ENCODE results near the gene UNC13C. TPM values are rescaled to one million over a fixed set of nuclear protein-coding genes. Genes with fewer than 3 reads are reported as not detected.

Gene UNC13C
- total RNA-seq, 1 experiment from 2014 or later, result not detected

GRCh38 chr15:54547491-54547890 lies 569.2 kb downstream of the UNC13C start:
- Histone ChIP-seq H3K27ac (no peak overlapping the region), H3K36me3 (no peaks in the 10 kb centered on the region), H3K4me3 (no peak overlapping the region), H3K27me3 (no peaks in the 10 kb centered on the region), H3K9me3 (replicated peaks) (no peaks in the 10 kb centered on the region), H3K4me1 (no peaks in the 10 kb centered on the region)
- DNase-seq, result no peak

- no peaks in the 10 kb centered on the region for H3K9me3 ChIP-seq (replicated peaks)
- no peak overlapping the region for H3K27ac ChIP-seq
- H3K27me3 ChIP-seq, result no peaks in the 10 kb centered on the region
- H3K36me3 ChIP-seq, result no peaks in the 10 kb centered on the region
- DNase-seq, result no peak
- no peak overlapping the region for H3K4me3 ChIP-seq
- no peaks in the 10 kb centered on the region for H3K4me1 ChIP-seq
These were observed 572.7 kb downstream of the UNC13C start for GRCh38 chr15:54550954-54551353.

GRCh38 chr15:54556231-54556630 lies 578.0 kb downstream of the UNC13C start:
- Histone ChIP-seq H3K27ac (no peak overlapping the region), H3K9me3 (replicated peaks) (no peaks in the 10 kb centered on the region), H3K36me3 (no peaks in the 10 kb centered on the region), H3K4me3 (no peak overlapping the region), H3K4me1 (no peaks in the 10 kb centered on the region), H3K27me3 (no peaks in the 10 kb centered on the region)
- DNase-seq, result no peak

GRCh38 chr15:54559405-54560069 lies 581.3 kb downstream of the UNC13C start:
- no peaks in the 10 kb centered on the region for H3K9me3 ChIP-seq (replicated peaks)
- no peaks in the 10 kb centered on the region for H3K4me1 ChIP-seq
- no peaks in the 10 kb centered on the region for H3K36me3 ChIP-seq
- H3K4me3 ChIP-seq, result no peak overlapping the region
- no peaks in the 10 kb centered on the region for H3K27me3 ChIP-seq
- no peak for DNase-seq
- no peak overlapping the region for H3K27ac ChIP-seq

GRCh38 chr15:54560417-54560816 lies 582.2 kb downstream of the UNC13C start:
- Histone ChIP-seq H3K36me3 (no peaks in the 10 kb centered on the region), H3K4me3 (no peak overlapping the region), H3K27me3 (no peaks in the 10 kb centered on the region), H3K27ac (no peak overlapping the region), H3K9me3 (replicated peaks) (no peaks in the 10 kb centered on the region), H3K4me1 (no peaks in the 10 kb centered on the region)
- DNase-seq, result no peak

GRCh38 chr15:54564166-54564565 lies 585.9 kb downstream of the UNC13C start:
- no peak for DNase-seq
- H3K36me3 ChIP-seq, result no peaks in the 10 kb centered on the region; the same call in 1 of the 2 replicates
- no peaks in the 10 kb centered on the region for H3K4me1 ChIP-seq
- H3K9me3 ChIP-seq (replicated peaks), result no peaks in the 10 kb centered on the region
- H3K4me3 ChIP-seq, result no peak overlapping the region
- H3K27ac ChIP-seq, result no peak overlapping the region
- no peaks in the 10 kb centered on the region for H3K27me3 ChIP-seq

- H3K4me3 ChIP-seq, result no peak overlapping the region
- no peak for DNase-seq
- no peaks in the 10 kb centered on the region; the same call in 1 of the 2 replicates for H3K36me3 ChIP-seq
- H3K9me3 ChIP-seq (replicated peaks), result no peaks in the 10 kb centered on the region
- H3K4me1 ChIP-seq, result no peaks in the 10 kb centered on the region
- H3K27me3 ChIP-seq, result no peaks in the 10 kb centered on the region
- H3K27ac ChIP-seq, result no peak overlapping the region
These were observed 588.4 kb downstream of the UNC13C start for GRCh38 chr15:54566654-54567053.

GRCh38 chr15:54567408-54568035 lies 589.3 kb downstream of the UNC13C start:
- no peaks in the 10 kb centered on the region for H3K27me3 ChIP-seq
- H3K4me3 ChIP-seq, result no peak overlapping the region
- H3K36me3 ChIP-seq, result no peaks in the 10 kb centered on the region; the same call in 1 of the 2 replicates
- no peak for DNase-seq
- no peak overlapping the region for H3K27ac ChIP-seq
- H3K4me1 ChIP-seq, result no peaks in the 10 kb centered on the region
- no peaks in the 10 kb centered on the region for H3K9me3 ChIP-seq (replicated peaks)

GRCh38 chr15:54568381-54568780 lies 590.1 kb downstream of the UNC13C start:
- Histone ChIP-seq H3K27me3 (no peaks in the 10 kb centered on the region), H3K36me3 (no peaks in the 10 kb centered on the region; the same call in 1 of the 2 replicates), H3K4me1 (no peaks in the 10 kb centered on the region), H3K9me3 (replicated peaks) (no peaks in the 10 kb centered on the region), H3K4me3 (no peak overlapping the region), H3K27ac (no peak overlapping the region)
- no peak for DNase-seq

GRCh38 chr15:54571576-54571975 lies 593.3 kb downstream of the UNC13C start:
- Histone ChIP-seq H3K27me3 (no peaks in the 10 kb centered on the region), H3K36me3 (no peaks in the 10 kb centered on the region; the same call in 1 of the 2 replicates), H3K4me3 (no peak overlapping the region), H3K4me1 (no peaks in the 10 kb centered on the region), H3K9me3 (replicated peaks) (no peaks in the 10 kb centered on the region), H3K27ac (no peak overlapping the region)
- DNase-seq, result no peak

GRCh38 chr15:54575586-54575985 lies 597.3 kb downstream of the UNC13C start:
- Histone ChIP-seq H3K36me3 (no peaks in the 10 kb centered on the region), H3K4me3 (no peak overlapping the region), H3K4me1 (no peaks in the 10 kb centered on the region), H3K27me3 (peaks cover 3% of the 10 kb centered on the region; the same call in 1 of the 2 replicates), H3K27ac (no peak overlapping the region), H3K9me3 (replicated peaks) (no peaks in the 10 kb centered on the region)
- no peak for DNase-seq

- H3K4me1 ChIP-seq, result no peaks in the 10 kb centered on the region
- no peak for DNase-seq
- no peaks in the 10 kb centered on the region for H3K9me3 ChIP-seq (replicated peaks)
- no peaks in the 10 kb centered on the region for H3K36me3 ChIP-seq
- peaks cover 3% of the 10 kb centered on the region; the same call in 1 of the 2 replicates for H3K27me3 ChIP-seq
- H3K27ac ChIP-seq, result no peak overlapping the region
- no peak overlapping the region for H3K4me3 ChIP-seq
These were observed 598.2 kb downstream of the UNC13C start for GRCh38 chr15:54576298-54576935.

GRCh38 chr15:54577476-54578250 lies 599.4 kb downstream of the UNC13C start:
- Histone ChIP-seq H3K27ac (no peak overlapping the region), H3K9me3 (replicated peaks) (no peaks in the 10 kb centered on the region), H3K27me3 (peaks cover 3% of the 10 kb centered on the region; the same call in 1 of the 2 replicates), H3K36me3 (no peaks in the 10 kb centered on the region), H3K4me3 (no peak overlapping the region), H3K4me1 (no peaks in the 10 kb centered on the region)
- DNase-seq, result no peak

- peaks cover 3% of the 10 kb centered on the region; the same call in 1 of the 2 replicates for H3K27me3 ChIP-seq
- H3K4me1 ChIP-seq, result no peaks in the 10 kb centered on the region
- DNase-seq, result no peak
- H3K36me3 ChIP-seq, result no peaks in the 10 kb centered on the region
- no peak overlapping the region for H3K4me3 ChIP-seq
- no peak overlapping the region for H3K27ac ChIP-seq
- H3K9me3 ChIP-seq (replicated peaks), result no peaks in the 10 kb centered on the region
These were observed 601.6 kb downstream of the UNC13C start for GRCh38 chr15:54579855-54580254.

GRCh38 chr15:54580643-54581042 lies 602.4 kb downstream of the UNC13C start:
- H3K27me3 ChIP-seq, result peaks cover 3% of the 10 kb centered on the region; the same call in 1 of the 2 replicates
- no peaks in the 10 kb centered on the region for H3K36me3 ChIP-seq
- no peaks in the 10 kb centered on the region for H3K9me3 ChIP-seq (replicated peaks)
- no peaks in the 10 kb centered on the region for H3K4me1 ChIP-seq
- DNase-seq, result no peak
- no peak overlapping the region for H3K27ac ChIP-seq
- H3K4me3 ChIP-seq, result no peak overlapping the region
